ENCODE results near the gene KRT9.
"Not testable (repeated sequence)": the region's sequence is repeated elsewhere in the genome, so short reads cannot be mapped to it uniquely, and the experiment has no call there.

KRT9 gene

DNA sequence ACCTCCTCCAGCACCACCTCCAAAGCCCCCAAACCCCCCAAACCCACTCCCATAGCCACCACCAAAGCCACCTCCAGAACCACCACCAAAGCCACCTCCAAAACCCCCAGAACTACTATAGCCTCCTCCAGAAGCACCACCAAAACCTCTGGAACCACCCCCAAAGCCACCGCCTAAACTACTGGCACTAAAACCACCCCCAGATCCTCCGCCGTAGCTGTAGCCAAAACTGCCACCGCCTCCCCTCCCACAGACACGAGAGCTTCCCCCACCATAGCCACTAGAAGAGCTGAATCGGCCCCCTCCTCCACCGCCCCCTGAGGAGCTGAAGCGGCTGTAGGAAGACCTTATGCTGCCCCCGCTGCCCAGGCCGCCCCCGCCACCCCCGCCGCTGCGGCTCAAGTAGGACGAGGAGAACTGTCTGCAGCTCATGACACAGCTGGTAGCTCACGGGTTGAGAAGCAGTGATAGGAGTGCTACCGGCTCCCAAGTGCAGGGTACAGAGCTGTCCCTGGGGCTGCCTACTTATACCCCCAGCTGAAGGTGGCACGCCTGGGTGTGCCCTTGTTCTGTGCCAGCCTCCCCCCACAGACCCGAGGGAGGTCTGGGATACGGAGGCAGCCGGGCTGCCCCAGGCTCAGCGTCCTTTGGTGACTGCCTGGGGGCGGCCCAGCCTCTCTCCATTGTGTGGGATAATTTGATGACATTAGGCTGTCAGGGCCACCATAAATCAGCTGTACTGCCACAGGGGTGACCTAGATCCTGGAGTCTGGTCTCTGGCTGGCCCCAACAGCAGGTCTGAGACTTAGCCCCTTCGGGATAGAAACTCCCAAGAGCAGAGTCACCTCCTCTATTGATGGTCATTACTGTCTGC is at the start of gene KRT9:
TSS of gene KRT9 (minus strand) at position 499 of the 874 bp plus-strand sequence. CDS start at position 432, 67 bp downstream.
- no peak for DNase-seq (ENCODE audit: low read depth in 2 of 2)

GRCh38 chr17:41621435-41621817 is 49.6 kb upstream of the KRT9 start:
- not testable (repeated sequence) for DNase-seq (ENCODE audit: low read depth in 2 of 2)

DNA sequence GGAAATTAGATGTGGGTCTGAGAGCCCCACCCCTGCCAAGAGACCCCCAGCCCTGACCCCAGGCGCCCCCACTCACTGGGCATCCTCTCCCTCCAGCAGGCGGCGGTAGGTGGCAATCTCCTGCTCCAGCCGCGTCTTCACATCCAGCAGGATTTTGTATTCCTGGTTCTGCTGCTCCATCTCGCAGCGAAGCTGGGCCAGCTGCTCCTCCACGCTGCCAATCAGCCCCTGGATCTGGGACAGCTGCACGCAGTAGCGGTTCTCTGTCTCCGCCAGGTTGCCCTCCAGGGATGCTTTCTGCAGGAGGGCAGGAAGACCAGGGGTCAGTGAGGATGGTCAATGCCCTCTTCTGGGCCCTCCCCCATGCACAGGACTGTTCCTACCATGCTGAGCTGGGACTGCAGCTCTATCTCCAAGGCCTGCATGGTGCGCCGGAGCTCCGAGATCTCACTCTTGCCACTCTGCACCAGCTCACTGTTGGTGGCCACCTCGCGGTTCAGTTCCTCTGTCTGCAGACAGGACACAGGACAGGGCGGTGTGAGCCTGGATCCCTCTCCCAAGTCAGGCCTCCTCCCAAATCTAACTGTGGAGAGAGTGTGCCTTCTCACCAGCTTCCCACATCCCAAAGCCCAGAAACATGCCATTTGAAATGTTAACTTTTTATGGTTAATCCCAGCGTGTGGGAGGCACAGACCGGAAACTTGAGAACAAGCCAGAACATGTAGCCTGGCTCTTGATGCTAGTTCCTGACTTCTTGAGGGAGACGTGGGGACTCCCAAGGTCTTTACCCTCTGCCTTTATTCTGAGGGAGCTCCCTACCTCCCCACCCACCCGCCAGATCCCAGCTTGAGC is 49.0 kb upstream of the KRT9 start:
- DNase-seq (ENCODE audit: low read depth in 2 of 2): no peak

DNA sequence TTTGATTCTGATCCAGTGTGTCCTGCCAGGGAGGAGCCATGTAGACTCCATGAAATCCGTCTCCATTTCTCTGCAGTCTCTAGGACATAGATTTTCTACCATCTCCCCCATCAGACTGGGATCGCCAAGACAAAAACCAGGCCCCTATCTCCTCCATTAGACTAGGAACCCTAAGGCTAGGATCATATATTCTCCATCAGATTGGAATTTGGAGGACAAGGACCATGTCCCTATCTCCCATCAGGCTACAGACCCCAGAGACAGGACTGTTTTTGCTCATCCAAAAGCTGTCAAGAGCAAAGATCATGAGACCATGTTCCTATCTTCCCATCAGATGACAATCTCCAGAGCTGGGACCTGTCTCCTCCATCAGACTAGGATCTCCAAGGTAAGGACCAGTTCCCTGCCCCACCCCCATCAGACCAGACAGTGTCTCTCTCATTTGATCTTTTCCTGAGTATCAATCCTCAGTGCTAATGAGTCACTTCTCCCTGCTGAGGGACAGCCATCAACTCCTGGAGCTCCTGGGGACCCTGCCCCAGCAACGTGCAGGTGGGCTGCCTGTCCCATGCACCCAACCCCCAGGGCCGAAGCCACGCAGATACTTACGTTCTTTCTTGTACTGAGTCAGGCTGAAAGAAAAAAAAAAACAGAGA is 48.2 kb upstream of the KRT9 start:
- DNase-seq (ENCODE audit: low read depth in 2 of 2): not testable (repeated sequence)

GRCh38 chr17:41619036-41619926 is 47.4 kb upstream of the KRT9 start:
- no peak for DNase-seq (ENCODE audit: low read depth in 2 of 2)

DNA sequence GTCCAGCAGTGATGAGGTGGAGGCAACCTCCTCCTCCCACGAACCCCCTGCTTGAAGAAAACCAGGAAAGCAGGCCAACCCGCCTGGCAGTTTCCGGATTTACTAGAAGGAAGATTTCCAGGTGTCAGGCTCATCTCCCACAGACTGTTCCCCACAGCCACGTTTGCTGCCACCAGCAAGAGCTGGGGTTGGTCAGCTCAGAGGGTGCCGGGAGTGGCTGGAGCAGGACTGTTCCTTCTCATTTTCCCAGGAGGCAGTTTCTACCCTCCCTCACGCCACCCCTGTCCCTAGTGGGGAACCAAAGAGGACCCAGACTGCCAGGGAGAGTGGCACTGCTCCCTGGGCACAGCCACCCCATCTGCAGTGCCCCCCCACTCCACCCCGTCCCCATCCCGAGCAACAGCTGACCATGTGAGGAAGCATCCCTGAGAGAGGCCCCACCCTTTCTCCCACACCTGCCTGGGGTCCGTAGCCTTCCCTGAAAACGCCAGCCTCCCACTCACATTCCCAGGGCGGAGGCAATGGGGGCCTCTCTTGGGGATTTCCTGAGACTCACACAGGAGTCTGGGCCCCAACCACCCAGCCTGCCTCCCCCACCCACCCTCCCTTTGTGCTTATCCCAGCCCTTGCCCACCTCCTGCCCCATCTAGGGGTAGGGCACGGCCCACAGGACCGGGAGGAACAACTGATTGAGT is 46.6 kb upstream of the KRT9 start:
- DNase-seq (ENCODE audit: low read depth in 2 of 2): no peak

DNA sequence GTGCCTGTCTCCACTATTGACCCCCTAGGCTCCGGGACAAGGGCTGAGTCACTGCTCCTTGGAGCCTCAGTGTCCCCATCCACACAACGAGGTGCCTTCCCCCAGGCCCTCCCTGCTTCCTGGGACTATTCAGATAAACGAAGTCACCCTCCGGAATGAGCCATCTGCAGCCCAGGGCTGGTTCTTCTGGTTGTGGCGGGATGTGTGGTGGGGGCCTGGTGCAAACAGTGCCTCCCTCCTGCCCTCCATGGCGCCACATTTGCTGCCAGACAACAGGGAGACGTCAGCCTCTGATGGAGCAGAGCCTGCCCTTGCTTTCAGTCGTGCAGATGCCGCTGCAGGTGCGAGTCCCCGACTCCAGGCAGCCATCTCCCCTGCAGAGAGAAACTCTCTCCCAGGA is 45.8 kb upstream of the KRT9 start:
- DNase-seq (ENCODE audit: low read depth in 2 of 2): no peak

- DNase-seq (ENCODE audit: low read depth in 2 of 2): no peak
Observed at GRCh38 chr17:41617136-41617535, 45.3 kb upstream of the KRT9 start.

- DNase-seq (ENCODE audit: low read depth in 2 of 2): not testable (repeated sequence)
Observed at GRCh38 chr17:41616486-41616885, 44.6 kb upstream of the KRT9 start.

DNA sequence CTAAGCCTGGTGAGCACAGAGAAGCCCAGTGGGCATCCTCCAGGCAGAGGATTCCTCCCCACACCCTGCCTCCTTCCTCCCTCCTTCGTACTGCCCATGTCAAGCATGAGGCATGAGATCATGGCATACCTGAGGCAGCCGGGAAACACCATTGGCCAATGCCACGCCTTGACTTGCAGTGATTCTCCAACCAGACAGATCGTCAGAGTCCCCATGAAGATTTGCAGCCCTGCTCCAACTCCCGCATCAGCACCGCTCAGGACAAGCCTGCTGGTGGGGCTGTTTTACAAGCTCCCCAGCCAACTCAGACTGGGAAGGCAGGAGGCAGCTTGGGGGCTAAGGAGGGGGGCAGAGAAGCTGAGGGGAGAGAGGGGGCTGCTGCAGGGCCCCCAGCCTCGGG is 43.6 kb upstream of the KRT9 start:
- DNase-seq (ENCODE audit: low read depth in 2 of 2): no peak

GRCh38 chr17:41614767-41615166 is 42.9 kb upstream of the KRT9 start:
- DNase-seq (ENCODE audit: low read depth in 2 of 2): not testable (repeated sequence)

GRCh38 chr17:41614098-41614497 is 42.2 kb upstream of the KRT9 start:
- no peak for DNase-seq (ENCODE audit: low read depth in 2 of 2)

DNA sequence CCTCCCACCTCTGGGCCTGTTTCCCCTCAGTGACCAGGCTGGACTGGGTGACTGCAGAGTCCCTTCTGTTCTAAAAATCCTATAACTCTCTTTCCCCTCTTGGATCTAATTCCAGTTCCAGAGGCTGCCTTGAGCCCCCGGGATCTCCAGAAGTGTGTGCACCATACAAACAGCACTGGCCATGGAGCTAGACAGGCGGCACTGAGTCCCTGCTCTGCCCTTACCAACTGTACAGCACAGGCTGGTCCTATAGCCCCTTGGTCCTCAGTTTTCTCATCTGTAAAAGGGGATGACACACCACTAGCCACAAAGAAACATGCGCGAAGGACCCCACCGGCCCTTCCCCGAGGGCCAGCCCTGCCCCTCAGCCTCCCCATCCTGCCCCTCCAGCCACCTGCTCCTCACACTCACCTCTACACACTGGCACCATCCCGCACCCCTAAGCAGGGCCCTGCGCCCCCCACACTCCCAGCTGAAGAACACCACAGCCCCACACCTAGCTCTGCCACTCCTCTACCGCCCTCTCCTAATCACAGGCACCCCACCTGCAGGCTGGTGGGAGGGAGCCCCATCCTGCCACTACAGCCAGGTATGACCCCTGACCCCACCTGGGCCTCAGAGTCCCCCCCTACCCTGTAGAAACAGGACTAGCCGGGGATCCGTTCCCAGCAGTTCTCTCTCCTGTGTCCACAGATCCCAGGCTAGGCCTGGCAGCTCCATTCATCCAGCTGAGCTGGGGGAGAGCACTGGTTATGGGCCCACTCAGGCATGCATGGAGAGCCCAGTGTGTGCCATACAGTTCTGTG is 41.6 kb upstream of the KRT9 start:
- no peak for DNase-seq (ENCODE audit: low read depth in 2 of 2)

DNA sequence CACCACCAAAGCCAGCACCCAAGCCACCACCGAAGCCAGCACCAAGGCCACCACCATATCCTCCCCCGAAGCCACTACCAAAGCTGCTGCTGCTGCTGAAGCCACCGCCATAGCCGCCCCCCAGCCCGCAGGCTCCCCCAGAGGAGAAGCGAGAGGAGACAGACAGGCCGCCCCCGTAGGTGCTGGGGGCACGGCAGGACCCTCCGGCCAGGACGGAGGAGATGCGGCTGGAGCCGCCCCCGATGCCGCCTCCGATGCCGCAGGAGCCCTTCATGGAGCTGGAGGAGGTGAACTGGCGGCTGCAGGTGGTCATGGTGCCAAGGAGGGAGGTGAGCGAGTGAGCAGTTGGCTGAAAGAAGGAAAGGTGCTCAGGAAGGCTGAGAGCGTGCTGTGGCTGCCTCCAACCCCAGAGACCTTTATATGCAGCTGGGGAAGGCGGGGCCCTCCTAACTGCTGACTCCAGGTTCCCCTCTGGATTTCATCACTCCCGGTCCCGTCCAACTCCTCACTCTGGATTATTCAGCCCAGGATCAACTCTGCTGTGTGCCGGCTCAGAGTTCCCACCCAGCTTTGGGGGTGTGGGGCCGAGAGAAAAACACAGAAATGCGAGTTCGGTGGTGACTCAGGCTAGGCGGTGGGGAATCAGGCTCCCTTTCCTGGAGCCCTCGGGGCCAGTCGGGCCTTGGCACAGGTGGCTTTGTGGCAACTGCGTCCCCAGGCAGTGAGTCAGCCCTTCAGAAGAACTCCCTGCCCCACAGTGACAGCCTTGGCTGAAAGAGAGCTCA is 40.7 kb upstream of the KRT9 start, which contains the start of gene KRT16:
TSS of gene KRT16 (minus strand) at position 392 of the 785 bp plus-strand sequence. CDS start at position 313, 79 bp downstream.
- not testable (repeated sequence) for DNase-seq (ENCODE audit: low read depth in 2 of 2)

DNA sequence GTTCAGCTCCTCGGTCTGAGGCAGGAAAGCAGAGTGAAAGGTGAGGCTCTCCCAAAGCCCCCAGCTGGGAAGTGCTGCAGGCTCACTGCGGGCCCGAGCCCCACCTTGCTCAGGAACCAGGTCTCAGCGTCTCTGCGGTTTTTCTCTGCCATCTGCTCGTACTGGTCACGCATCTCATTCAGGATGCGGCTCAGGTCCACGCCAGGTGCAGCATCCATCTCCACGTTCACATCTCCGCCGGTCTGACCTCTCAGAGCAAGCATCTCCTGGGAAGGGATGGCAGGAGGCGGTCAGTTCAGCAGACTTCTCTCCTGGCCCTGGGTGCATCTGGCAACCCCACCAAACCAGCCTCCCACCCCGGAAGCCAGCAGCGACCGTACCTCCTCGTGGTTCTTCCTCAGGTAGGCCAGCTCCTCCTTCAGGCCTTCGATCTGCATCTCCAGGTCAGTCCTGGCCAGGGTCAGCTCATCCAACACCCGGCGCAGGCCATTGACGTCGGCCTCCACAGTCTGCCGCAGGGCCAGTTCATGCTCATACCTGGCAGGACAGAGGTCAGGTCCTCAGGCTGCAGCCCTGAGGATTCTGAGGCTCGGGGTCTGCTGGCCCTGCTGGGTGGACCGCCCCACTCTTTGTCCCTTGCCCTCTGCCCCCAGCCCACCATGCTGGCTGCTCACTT is 39.2 kb upstream of the KRT9 start:
- no peak for DNase-seq (ENCODE audit: low read depth in 2 of 2)

GRCh38 chr17:41610061-41610517 is 38.2 kb upstream of the KRT9 start:
- DNase-seq (ENCODE audit: low read depth in 2 of 2): not testable (repeated sequence)

DNA sequence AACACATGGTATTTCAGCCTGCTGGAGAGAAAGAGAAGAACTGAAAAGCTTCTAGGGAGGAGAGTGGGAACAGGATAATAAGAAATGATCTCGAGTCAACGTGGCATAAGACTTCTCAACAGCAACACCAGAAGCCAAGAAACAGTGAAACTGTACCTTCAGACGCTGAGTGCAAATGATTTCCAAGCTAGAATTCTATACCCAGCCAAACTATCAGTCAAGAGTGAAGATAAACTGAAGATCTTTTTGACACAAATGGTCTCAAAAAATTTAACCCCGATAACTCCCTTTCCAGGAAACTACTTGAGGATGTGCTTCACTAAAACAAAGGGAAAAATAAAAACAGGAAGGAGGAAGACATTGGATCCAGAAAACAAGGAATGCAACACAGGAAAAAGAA is 35.1 kb upstream of the KRT9 start:
- not testable (repeated sequence) for DNase-seq (ENCODE audit: low read depth in 2 of 2)

- no peak for DNase-seq (ENCODE audit: low read depth in 2 of 2)
Observed at GRCh38 chr17:41602524-41602923, 30.7 kb upstream of the KRT9 start.
